HepG2 (cell line): ENCODE measurements around the gene RAD54L2. TPM values are rescaled to one million over a fixed set of nuclear protein-coding genes. Genes with fewer than 3 reads are reported as not detected.

Source experiments
- ARID5B ChIP-seq: IDR thresholded peaks from 2 replicates; pipeline ENCODE4 v1.4.0; 2020; ENCODE audit warnings: mild to moderate bottlenecking, missing genetic modification reagents
- DPF2 ChIP-seq: sonication (generic); formaldehyde crosslinking; IDR thresholded peaks from 2 replicates; pipeline ENCODE4 v1.4.0; 2020; ENCODE audit warnings: mild to moderate bottlenecking, low read depth, missing genetic modification reagents, borderline replicate concordance
- FOXA3 ChIP-seq: IDR thresholded peaks from 2 replicates; pipeline ENCODE4 v1.6.1; 2016; ENCODE audit warnings: missing genetic modification reagents, missing compliant biosample characterization
- FOXK1 ChIP-seq: sonication (generic); formaldehyde crosslinking; IDR thresholded peaks from 2 replicates; pipeline ENCODE4 v1.4.0; 2020; ENCODE audit warnings: low read depth, missing genetic modification reagents, borderline replicate concordance
- FOXP1 ChIP-seq, 2 experiments: fragments of 450-650 bp in 1 of 2; IDR thresholded peaks; 2 replicates each; pipeline ENCODE4 v1.6.1; 2017 to 2018; ENCODE audit warnings: antibody characterized with exemption in 1 of 2
- NR2C2 ChIP-seq: sonication (generic); formaldehyde crosslinking; IDR thresholded peaks from 2 replicates; pipeline ENCODE4 v1.4.0; 2020; ENCODE audit warnings: missing genetic modification reagents, mild to moderate bottlenecking, moderate library complexity, borderline replicate concordance
- NR2F1 ChIP-seq, 2 experiments: fragments of 450-650 bp in 1 of 2; formaldehyde crosslinking in 1 of 2; IDR thresholded peaks; 2 replicates each; pipeline versions ENCODE4 v1.5.0 to v1.6.1; 2016 to 2020; ENCODE audit warnings: mild to moderate bottlenecking in 1 of 2, missing compliant biosample characterization in 1 of 2, missing genetic modification reagents in 1 of 2, moderate library complexity in 1 of 2
- RFXANK ChIP-seq: IDR thresholded peaks from 2 replicates; pipeline ENCODE4 v1.6.1; 2016
- SKI ChIP-seq: fragments of 450-650 bp; IDR thresholded peaks from one replicate; pipeline ENCODE4 v1.6.1; 2018; ENCODE audit warnings: mild to moderate bottlenecking; ENCODE audit not compliant: partially characterized antibody
- SMC3 ChIP-seq: IDR thresholded peaks from 2 replicates; pipeline ENCODE4 v1.6.1; 2011; ENCODE audit warnings: low read length, improper control_type of control experiment
- SOX13 ChIP-seq, 3 experiments: fragments of 450-650 bp in 1 of 3; sonication (generic) in 1 of 3; formaldehyde crosslinking in 1 of 3; IDR thresholded peaks in 2 of 3; conservative IDR thresholded peaks in 1 of 3; 2 replicates each; pipeline versions ENCODE4 v1.5.0 to v1.6.1; 2016 to 2020; ENCODE audit warnings: antibody characterized with exemption in 1 of 3, mild to moderate bottlenecking in 1 of 3, missing compliant biosample characterization in 1 of 3, missing genetic modification reagents in 1 of 3, moderate library complexity in 1 of 3
- ZBTB20 ChIP-seq: sonication (generic); formaldehyde crosslinking; IDR thresholded peaks from 2 replicates; pipeline ENCODE4 v1.8.1; 2023; ENCODE audit warnings: missing genetic modification reagents, low read depth, mild to moderate bottlenecking, borderline replicate concordance
- ZNF460 ChIP-seq: sonication (generic); formaldehyde crosslinking; IDR thresholded peaks from 2 replicates; pipeline ENCODE4 v1.5.1; 2020; ENCODE audit warnings: missing genetic modification reagents, mild to moderate bottlenecking, borderline replicate concordance
- ZNF841 ChIP-seq: sonication (generic); formaldehyde crosslinking; IDR thresholded peaks from 2 replicates; pipeline ENCODE4 v1.8.1; 2023; ENCODE audit warnings: missing genetic modification reagents, borderline replicate concordance
- polyA plus RNA-seq, 8 experiments: library from polyadenylated mRNA; depleted of rRNA in 3 of 8; stranded (reverse) in 7 of 8; unstranded in 1 of 8; fragments of >200 nt; fragmentation: Illumina TruSeq in 4 of 8; extraction: Trizol in 4 of 8; gene quantifications; 2 replicates each; pipeline versions ENCODE4 v1.2.1 to v1.2.3, GENCODE V29; 2011 to 2016; ENCODE audit warnings: low read depth in 4 of 8, missing spikeins in 1 of 8, mixed read lengths in 1 of 8; ENCODE audit not compliant: insufficient read depth in 1 of 8
- total RNA-seq, 5 experiments: library from RNA; depleted of rRNA; stranded (reverse); fragments of >200 nt; fragmentation: Illumina TruSeq; extraction: Trizol; gene quantifications; 2 replicates each; pipeline ENCODE4 v1.2.3, GENCODE V29; 2016; ENCODE audit warnings: low read depth in 1 of 5
- TF ChIP-seq, protein P1 (sequence below): sonication (generic); formaldehyde crosslinking; IDR thresholded peaks from one replicate; pipeline ENCODE4 v1.5.1; 2020; ENCODE audit warnings: mild to moderate bottlenecking, missing genetic modification reagents; ENCODE audit errors: not compliant biosample characterization

RAD54L2 gene
- total and polyA plus RNA-seq, 2 of the 13 experiments (the other 11 are each of a cell fraction or from before 2014, with no cell fraction given) = 5.5 to 14.8 TPM

DNA sequence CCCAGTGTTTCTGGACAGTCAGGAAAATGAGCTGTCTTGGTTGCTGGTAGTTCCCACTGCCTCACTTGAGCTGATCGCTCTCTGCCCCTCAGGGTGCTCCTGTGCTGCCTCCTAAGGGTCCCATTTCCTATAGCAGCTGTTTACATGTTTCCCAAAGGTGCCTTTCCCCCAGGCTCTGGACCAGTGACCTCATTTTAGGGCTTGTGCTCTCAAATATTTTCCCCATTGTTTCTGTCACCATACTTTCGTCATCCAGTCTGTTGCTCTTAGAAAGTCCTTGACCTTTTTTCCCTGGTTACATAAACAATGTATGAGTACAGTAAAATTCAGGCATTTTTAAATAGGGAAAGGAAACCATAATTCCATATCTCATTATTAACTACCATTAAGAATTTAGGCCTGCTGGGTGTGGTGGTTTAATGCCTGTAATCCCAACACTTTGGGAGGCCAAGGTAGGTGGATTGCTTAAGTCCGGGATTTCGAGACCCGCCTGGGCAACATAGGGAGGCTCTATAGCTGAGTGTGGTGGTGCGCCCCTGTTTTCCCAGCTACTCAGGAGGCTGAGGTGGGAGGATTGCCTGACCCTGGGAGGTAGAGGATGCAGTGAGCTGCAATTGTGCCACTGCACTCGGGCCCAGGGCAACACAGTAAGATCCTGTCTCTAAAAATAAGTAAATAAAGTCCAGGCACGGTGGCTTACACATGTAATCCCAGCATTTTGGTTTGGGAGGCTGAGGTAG lies 11.7 kb downstream of the RAD54L2 start (continued):
- TF ChIP-seq ARID5B (peak; percentile 57), ZNF460 (CRISPR knock-in tag) (peak; percentile 86), SKI (no peak), NR2F1 (CRISPR knock-in tag; IDR thresholded peaks at IDR 0.05) (peak; percentile 47 to 71; a peak in 2 of 4 replicates), SOX13 (IDR thresholded peaks at IDR 0.05) (no peak), SOX13 (CRISPR knock-in tag; conservative IDR thresholded peaks at IDR 0.05 in 1 of 2, IDR thresholded peaks at IDR 0.05 in 1 of 2) (peak in 1 of 2 experiments; percentile 91; a peak in 2 of 4 replicates), NR2C2 (peak; percentile 47; the same call in 1 of the 2 replicates), ZBTB20 (CRISPR knock-in tag) (0 out of 2 replicates have a peak, but pooled peaks have one; percentile 41), FOXP1 (IDR thresholded peaks at IDR 0.05) (no peak), FOXP1 (CRISPR knock-in tag; IDR thresholded peaks at IDR 0.05) (peak; percentile 40), ZNF841 (CRISPR knock-in tag) (no peak), FOXK1 (peak; percentile 71; the same call in 1 of the 2 replicates), SMC3 (peak; percentile 35; the same call in 1 of the 2 replicates), RFXANK (CRISPR knock-in tag) (no peak), DPF2 (no peak), FOXA3 (peak; percentile 49; the same call in 1 of the 2 replicates)
- TF ChIP-seq, protein P1, sequence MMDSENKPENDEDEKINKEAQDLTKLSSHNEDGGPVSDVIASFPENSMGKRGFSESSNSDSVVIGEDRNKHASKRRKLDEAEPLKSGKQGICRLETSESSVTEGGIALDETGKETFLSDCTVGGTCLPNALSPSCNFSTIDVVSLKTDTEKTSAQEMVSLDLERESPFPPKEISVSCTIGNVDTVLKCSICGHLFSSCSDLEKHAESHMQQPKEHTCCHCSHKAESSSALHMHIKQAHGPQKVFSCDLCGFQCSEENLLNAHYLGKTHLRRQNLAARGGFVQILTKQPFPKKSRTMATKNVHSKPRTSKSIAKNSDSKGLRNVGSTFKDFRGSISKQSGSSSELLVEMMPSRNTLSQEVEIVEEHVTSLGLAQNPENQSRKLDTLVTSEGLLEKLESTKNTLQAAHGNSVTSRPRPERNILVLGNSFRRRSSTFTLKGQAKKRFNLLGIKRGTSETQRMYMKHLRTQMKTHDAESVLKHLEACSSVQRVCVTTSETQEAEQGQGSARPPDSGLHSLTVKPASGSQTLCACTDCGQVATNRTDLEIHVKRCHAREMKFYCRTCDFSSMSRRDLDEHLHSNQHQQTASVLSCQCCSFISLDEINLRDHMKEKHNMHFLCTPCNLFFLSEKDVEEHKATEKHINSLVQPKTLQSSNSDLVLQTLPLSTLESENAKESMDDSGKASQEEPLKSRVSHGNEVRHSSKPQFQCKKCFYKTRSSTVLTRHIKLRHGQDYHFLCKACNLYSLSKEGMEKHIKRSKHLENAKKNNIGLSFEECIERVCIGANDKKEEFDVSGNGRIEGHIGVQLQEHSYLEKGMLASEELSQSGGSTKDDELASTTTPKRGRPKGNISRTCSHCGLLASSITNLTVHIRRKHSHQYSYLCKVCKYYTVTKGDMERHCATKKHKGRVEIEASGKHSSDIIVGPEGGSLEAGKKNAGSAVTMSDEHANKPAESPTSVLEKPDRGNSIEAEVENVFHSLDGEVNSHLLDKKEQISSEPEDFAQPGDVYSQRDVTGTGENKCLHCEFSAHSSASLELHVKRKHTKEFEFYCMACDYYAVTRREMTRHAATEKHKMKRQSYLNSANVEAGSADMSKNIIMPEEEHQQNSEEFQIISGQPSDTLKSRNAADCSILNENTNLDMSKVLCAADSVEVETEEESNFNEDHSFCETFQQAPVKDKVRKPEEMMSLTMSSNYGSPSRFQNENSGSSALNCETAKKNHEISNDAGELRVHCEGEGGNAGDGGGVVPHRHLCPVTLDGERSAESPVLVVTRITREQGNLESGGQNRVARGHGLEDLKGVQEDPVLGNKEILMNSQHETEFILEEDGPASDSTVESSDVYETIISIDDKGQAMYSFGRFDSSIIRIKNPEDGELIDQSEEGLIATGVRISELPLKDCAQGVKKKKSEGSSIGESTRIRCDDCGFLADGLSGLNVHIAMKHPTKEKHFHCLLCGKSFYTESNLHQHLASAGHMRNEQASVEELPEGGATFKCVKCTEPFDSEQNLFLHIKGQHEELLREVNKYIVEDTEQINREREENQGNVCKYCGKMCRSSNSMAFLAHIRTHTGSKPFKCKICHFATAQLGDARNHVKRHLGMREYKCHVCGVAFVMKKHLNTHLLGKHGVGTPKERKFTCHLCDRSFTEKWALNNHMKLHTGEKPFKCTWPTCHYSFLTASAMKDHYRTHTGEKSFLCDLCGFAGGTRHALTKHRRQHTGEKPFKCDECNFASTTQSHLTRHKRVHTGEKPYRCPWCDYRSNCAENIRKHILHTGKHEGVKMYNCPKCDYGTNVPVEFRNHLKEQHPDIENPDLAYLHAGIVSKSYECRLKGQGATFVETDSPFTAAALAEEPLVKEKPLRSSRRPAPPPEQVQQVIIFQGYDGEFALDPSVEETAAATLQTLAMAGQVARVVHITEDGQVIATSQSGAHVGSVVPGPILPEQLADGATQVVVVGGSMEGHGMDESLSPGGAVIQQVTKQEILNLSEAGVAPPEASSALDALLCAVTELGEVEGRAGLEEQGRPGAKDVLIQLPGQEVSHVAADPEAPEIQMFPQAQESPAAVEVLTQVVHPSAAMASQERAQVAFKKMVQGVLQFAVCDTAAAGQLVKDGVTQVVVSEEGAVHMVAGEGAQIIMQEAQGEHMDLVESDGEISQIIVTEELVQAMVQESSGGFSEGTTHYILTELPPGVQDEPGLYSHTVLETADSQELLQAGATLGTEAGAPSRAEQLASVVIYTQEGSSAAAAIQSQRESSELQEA (CRISPR knock-in tag) = no peak
